Fibroblast of mammary gland (primary cell): ENCODE data around the gene TAF7L.
"Not testable (repeated sequence)": the region's sequence is repeated elsewhere in the genome, so short reads cannot be mapped to it uniquely, and the experiment has no call there.

Experiments used
- DNase-seq: peaks from one replicate; pipeline ENCODE4 v3.0.0-alpha.2; 2010; ENCODE audit warnings: low read depth
- H3K4me3 ChIP-seq: 2 replicates; pipeline ENCODE4 v1.5.1; 2011; ENCODE audit warnings: low read depth, mild to moderate bottlenecking, low read length, moderate library complexity; ENCODE audit not compliant: control insufficient read depth
- CTCF ChIP-seq: conservative IDR thresholded peaks from 2 replicates; pipeline ENCODE4 v1.5.1; 2011; ENCODE audit warnings: low read depth, low read length, inconsistent platforms; ENCODE audit not compliant: control insufficient read depth, insufficient read depth

Gene TAF7L

GRCh38 chrX:101290957-101291603 is at the start of gene TAF7L:
Gene TAF7L (minus strand): TSS chrX:101291334. CDS start chrX:101287543, 3,791 bp downstream.
- no peak within 1 kb of the TSS for H3K4me3 ChIP-seq
- TF ChIP-seq CTCF, result no peak
- DNase-seq, result peak; percentile 3

GRCh38 chrX:101337776-101338271 is 46.7 kb upstream of the TAF7L start:
- H3K4me3 ChIP-seq, result no peak overlapping the region
- no peak for DNase-seq
- no peak for TF ChIP-seq CTCF

- not testable (repeated sequence) for H3K4me3 ChIP-seq, DNase-seq
These were observed 43.2 kb upstream of the TAF7L start for GRCh38 chrX:101334310-101334709.

- DNase-seq, H3K4me3 ChIP-seq: not testable (repeated sequence)
These were observed 35.5 kb upstream of the TAF7L start for GRCh38 chrX:101326600-101326999.

- TF ChIP-seq CTCF, result no peak
- no peak for DNase-seq
- no peak overlapping the region for H3K4me3 ChIP-seq
These were observed 12.7 kb upstream of the TAF7L start for GRCh38 chrX:101303790-101304189.

- not testable (repeated sequence) for DNase-seq, H3K4me3 ChIP-seq
These were observed 4.5 kb upstream of the TAF7L start for GRCh38 chrX:101295603-101296002.

- no peak overlapping the region for H3K4me3 ChIP-seq
- peak; percentile 72 for TF ChIP-seq CTCF
- DNase-seq, result peak; percentile 64
These were observed 3.7 kb downstream of the TAF7L start for GRCh38 chrX:101287402-101287801.

- no peak for DNase-seq
- no peak for TF ChIP-seq CTCF
- H3K4me3 ChIP-seq, result no peak overlapping the region
These were observed 14.9 kb downstream of the TAF7L start for GRCh38 chrX:101276238-101276637.
